ENCODE measurements around the gene DNAJA4.

Gene DNAJA4

GRCh38 chr15:78316283-78317083 lies 52.1 kb downstream of the DNAJA4 start:
- ChIA-PET CTCF (interaction anchor here (0.6 to 4.5 kb wide), 12 partner anchors 8 to 357 kb away, joined by 3 to 30 read pairs (median 4); partner anchors contain the start of gene SKIC8), POLR2A (interaction anchor here (1.1 kb wide), 1 partner anchor 122 kb away, joined by 3 read pairs; the partner anchor contains the start of gene IREB2)
- H3K9me3 ChIP-seq (ENCODE audit: control insufficient read depth, insufficient read depth, low read depth, low read length): no peaks in the 10 kb centered on the region
- no peak overlapping the region for H3K4me3 ChIP-seq (ENCODE audit: low read depth, low read length)
- no peaks in the 10 kb centered on the region for H3K4me1 ChIP-seq (ENCODE audit: control insufficient read depth, insufficient read depth, low read length)
- no peaks in the 10 kb centered on the region for H3K36me3 ChIP-seq (ENCODE audit: control insufficient read depth in 2 of 2, insufficient read depth in 1 of 2, low read length in 2 of 2)
- no peak overlapping the region for H3K27ac ChIP-seq (ENCODE audit: extremely low read depth, low read depth, low read length)
- TF ChIP-seq ZNF354C (tag by site-specific recombination; IDR thresholded peaks at IDR 0.05; ENCODE audit: borderline replicate concordance, low read depth): no peak
- peak; percentile 92 for TF ChIP-seq GLIS1 (tag by site-specific recombination; IDR thresholded peaks at IDR 0.05)
- peak; percentile 97 for TF ChIP-seq ZIC2 (tag by site-specific recombination; IDR thresholded peaks at IDR 0.05)

- POLR2A ChIA-PET: interaction anchor here (0.6 to 1.1 kb wide), 2 partner anchors 121 to 165 kb away, joined by 3 to 5 read pairs; partner anchors contain the start of gene IREB2
- CTCF ChIA-PET: interaction anchor here (0.7 to 4.5 kb wide), 8 partner anchors 9 to 387 kb away, joined by 3 to 30 read pairs (median 3); no protein-coding TSS in a partner anchor
- H3K9me3 ChIP-seq (ENCODE audit: control insufficient read depth, insufficient read depth, low read depth, low read length): no peaks in the 10 kb centered on the region
Measured at GRCh38 chr15:78317145-78317836, 52.9 kb downstream of the DNAJA4 start.

GRCh38 chr15:78319588-78319987 lies 55.2 kb downstream of the DNAJA4 start:
- no peaks in the 10 kb centered on the region; the same call in 1 of the 2 replicates for H3K4me1 ChIP-seq (ENCODE audit: control insufficient read depth, insufficient read depth, low read length)
- no peak overlapping the region for H3K27ac ChIP-seq (ENCODE audit: extremely low read depth, low read depth, low read length)
- ChIA-PET POLR2A (no interaction called here), CTCF (no interaction called here)
- H3K4me3 ChIP-seq (ENCODE audit: low read depth, low read length): no peak overlapping the region
- H3K36me3 ChIP-seq (ENCODE audit: control insufficient read depth in 2 of 2, insufficient read depth in 1 of 2, low read length in 2 of 2): no peaks in the 10 kb centered on the region
- no peaks in the 10 kb centered on the region for H3K9me3 ChIP-seq (ENCODE audit: control insufficient read depth, insufficient read depth, low read depth, low read length)
- no peak for TF ChIP-seq ZNF23 (tag by site-specific recombination; IDR thresholded peaks at IDR 0.05; ENCODE audit: borderline replicate concordance)
- no peak for TF ChIP-seq ZNF544 (tag by site-specific recombination; IDR thresholded peaks at IDR 0.05)
- no peak for TF ChIP-seq ZNF707 (tag by site-specific recombination; IDR thresholded peaks at IDR 0.05)

More at GRCh38 chr15:78317145-78317836, 52.9 kb downstream of the DNAJA4 start:
- TF ChIP-seq ZNF324 (tag by site-specific recombination; IDR thresholded peaks at IDR 0.05) (no peak), ZIC2 (tag by site-specific recombination; IDR thresholded peaks at IDR 0.05) (peak; percentile 56), ZNF16 (tag by site-specific recombination; IDR thresholded peaks at IDR 0.05; ENCODE audit: low read depth) (peak; percentile 48; the same call in 1 of the 2 replicates), ZNF24 (tag by site-specific recombination; IDR thresholded peaks at IDR 0.05) (peak; percentile 100), ZNF140 (tag by site-specific recombination; IDR thresholded peaks at IDR 0.05) (peak; percentile 68; the same call in 1 of the 2 replicates), CTCF (tag by site-specific recombination; IDR thresholded peaks at IDR 0.05) (peak; percentile 49; the same call in 1 of the 2 replicates)
- no peaks in the 10 kb centered on the region for H3K4me1 ChIP-seq (ENCODE audit: control insufficient read depth, insufficient read depth, low read length)
- no peak overlapping the region for H3K4me3 ChIP-seq (ENCODE audit: low read depth, low read length)
- H3K27ac ChIP-seq (ENCODE audit: extremely low read depth, low read depth, low read length): no peak overlapping the region
- no peaks in the 10 kb centered on the region for H3K36me3 ChIP-seq (ENCODE audit: control insufficient read depth in 2 of 2, insufficient read depth in 1 of 2, low read length in 2 of 2)

GRCh38 chr15:78320183-78320582 lies 55.8 kb downstream of the DNAJA4 start:
- H3K36me3 ChIP-seq (ENCODE audit: control insufficient read depth in 2 of 2, insufficient read depth in 1 of 2, low read length in 2 of 2): no peaks in the 10 kb centered on the region
- H3K4me3 ChIP-seq (ENCODE audit: low read depth, low read length): no peak overlapping the region
- ChIA-PET POLR2A (no interaction called here), CTCF (no interaction called here)
- no peaks in the 10 kb centered on the region; the same call in 1 of the 2 replicates for H3K4me1 ChIP-seq (ENCODE audit: control insufficient read depth, insufficient read depth, low read length)
- H3K9me3 ChIP-seq (ENCODE audit: control insufficient read depth, insufficient read depth, low read depth, low read length): no peaks in the 10 kb centered on the region
- no peak overlapping the region for H3K27ac ChIP-seq (ENCODE audit: extremely low read depth, low read depth, low read length)
- TF ChIP-seq ZNF394 (tag by site-specific recombination; IDR thresholded peaks at IDR 0.05; ENCODE audit: borderline replicate concordance): no peak
- no peak for TF ChIP-seq ZBTB7A (tag by site-specific recombination; IDR thresholded peaks at IDR 0.05; ENCODE audit: low read depth)
- TF ChIP-seq ZNF18 (tag by site-specific recombination; IDR thresholded peaks at IDR 0.05): no peak
- no peak for TF ChIP-seq ZNF354C (tag by site-specific recombination; IDR thresholded peaks at IDR 0.05; ENCODE audit: borderline replicate concordance, low read depth)
- TF ChIP-seq KLF7 (tag by site-specific recombination; IDR thresholded peaks at IDR 0.05; ENCODE audit: borderline replicate concordance): no peak
- no peak for TF ChIP-seq ZNF280C (tag by site-specific recombination; IDR thresholded peaks at IDR 0.05)
- no peak for TF ChIP-seq ZNF426 (tag by site-specific recombination; IDR thresholded peaks at IDR 0.05)

Data from HEK293 (cell line).